HepG2 (cell line): Measurements from ENCODE around the gene ZCCHC3. TPM values are rescaled to one million over a fixed set of nuclear protein-coding genes. Genes with fewer than 3 reads are reported as not detected.

Experiments used
- AHDC1 ChIP-seq: sonication (generic); formaldehyde crosslinking; IDR thresholded peaks from 2 replicates; pipeline ENCODE4 v1.5.1; 2020; ENCODE audit warnings: mild to moderate bottlenecking, missing genetic modification reagents, borderline replicate concordance
- GLI4 ChIP-seq: sonication (generic); formaldehyde crosslinking; IDR thresholded peaks from 2 replicates; pipeline ENCODE4 v1.5.1; 2020; ENCODE audit warnings: missing genetic modification reagents, mild to moderate bottlenecking, moderate library complexity, borderline replicate concordance
- GPN1 ChIP-seq: sonication (generic); formaldehyde crosslinking; IDR thresholded peaks from 2 replicates; pipeline ENCODE4 v1.5.1; 2020; ENCODE audit warnings: missing genetic modification reagents, borderline replicate concordance
- HNF1A ChIP-seq, 2 experiments: sonication (generic) in 1 of 2; formaldehyde crosslinking in 1 of 2; IDR thresholded peaks; 2 replicates each; pipeline versions ENCODE4 v1.4.0 to v1.6.1; 2016 to 2020; ENCODE audit warnings: borderline replicate concordance in 1 of 2, low read depth in 1 of 2, mild to moderate bottlenecking in 1 of 2, missing genetic modification reagents in 1 of 2
- NRL ChIP-seq: sonication (generic); formaldehyde crosslinking; IDR thresholded peaks from 2 replicates; pipeline ENCODE4 v1.5.0; 2020; ENCODE audit warnings: missing genetic modification reagents, mild to moderate bottlenecking, moderate library complexity, borderline replicate concordance
- PAF1 ChIP-seq: IDR thresholded peaks from 2 replicates; pipeline ENCODE4 v1.6.1; 2016; ENCODE audit warnings: missing genetic modification reagents, missing compliant biosample characterization
- SRSF4 ChIP-seq: fragments of 200-400 bp; formaldehyde crosslinking; IDR thresholded peaks from one replicate; pipeline ENCODE4 v1.6.1; 2018; ENCODE audit warnings: mild to moderate bottlenecking, low read depth, low read length, moderate library complexity; ENCODE audit not compliant: poor library complexity, severe bottlenecking
- SYNCRIP ChIP-seq: fragments of 200-400 bp; formaldehyde crosslinking; IDR thresholded peaks from 2 replicates; pipeline ENCODE4 v1.6.1; 2018; ENCODE audit warnings: mild to moderate bottlenecking, low read depth, low read length; ENCODE audit not compliant: insufficient read depth
- TFDP1 ChIP-seq: IDR thresholded peaks from 2 replicates; pipeline ENCODE4 v1.6.1; 2016; ENCODE audit warnings: missing compliant biosample characterization, missing genetic modification reagents, borderline replicate concordance
- ZBTB1 ChIP-seq: sonication (generic); formaldehyde crosslinking; IDR thresholded peaks from 2 replicates; pipeline ENCODE4 v1.4.0; 2020; ENCODE audit warnings: missing genetic modification reagents, borderline replicate concordance
- ZKSCAN1 ChIP-seq: fragments of 150-350 bp; IDR thresholded peaks from 2 replicates; pipeline ENCODE4 v1.6.1; 2014; ENCODE audit warnings: low read length
- ZNF121 ChIP-seq: sonication (generic); formaldehyde crosslinking; IDR thresholded peaks from 2 replicates; pipeline ENCODE4 v1.5.0; 2020; ENCODE audit warnings: mild to moderate bottlenecking, missing genetic modification reagents
- ZNF317 ChIP-seq: sonication (generic); formaldehyde crosslinking; IDR thresholded peaks from 2 replicates; pipeline ENCODE4 v1.5.0; 2020; ENCODE audit warnings: mild to moderate bottlenecking, missing genetic modification reagents
- ZNF619 ChIP-seq: sonication (generic); formaldehyde crosslinking; IDR thresholded peaks from 2 replicates; pipeline ENCODE4 v1.4.0; 2020; ENCODE audit warnings: mild to moderate bottlenecking, missing genetic modification reagents
- ZNF790 ChIP-seq: sonication (generic); formaldehyde crosslinking; IDR thresholded peaks from 2 replicates; pipeline ENCODE4 v1.8.0; 2022; ENCODE audit warnings: missing genetic modification reagents, mild to moderate bottlenecking, borderline replicate concordance
- ZSCAN31 ChIP-seq: sonication (generic); formaldehyde crosslinking; IDR thresholded peaks from 2 replicates; pipeline ENCODE4 v1.5.0; 2020; ENCODE audit warnings: low read depth, mild to moderate bottlenecking, missing genetic modification reagents
- polyA plus RNA-seq, 8 experiments: library from polyadenylated mRNA; depleted of rRNA in 3 of 8; stranded (reverse) in 7 of 8; unstranded in 1 of 8; fragments of >200 nt; fragmentation: Illumina TruSeq in 4 of 8; extraction: Trizol in 4 of 8; gene quantifications; 2 replicates each; pipeline versions ENCODE4 v1.2.1 to v1.2.3, GENCODE V29; 2011 to 2016; ENCODE audit warnings: low read depth in 4 of 8, missing spikeins in 1 of 8, mixed read lengths in 1 of 8; ENCODE audit not compliant: insufficient read depth in 1 of 8
- total RNA-seq, 5 experiments: library from RNA; depleted of rRNA; stranded (reverse); fragments of >200 nt; fragmentation: Illumina TruSeq; extraction: Trizol; gene quantifications; 2 replicates each; pipeline ENCODE4 v1.2.3, GENCODE V29; 2016; ENCODE audit warnings: low read depth in 1 of 5

ZCCHC3 gene
- total and polyA plus RNA-seq, 2 of the 13 experiments (the other 11 are each of a cell fraction or from before 2014, with no cell fraction given), result 46.6 to 63.0 TPM

GRCh38 chr20:346640-347316, 49.4 kb downstream of the ZCCHC3 start, which contains the start of gene NRSN2 (continued):
- TF ChIP-seq ZBTB1 (CRISPR knock-in tag) (0 out of 2 replicates have a peak, but pooled peaks have one; percentile 36), AHDC1 (CRISPR knock-in tag) (no peak), GLI4 (CRISPR knock-in tag) (no peak), GPN1 (CRISPR knock-in tag) (no peak), NRL (CRISPR knock-in tag) (no peak; the same call in 1 of the 2 replicates), SRSF4 (no peak), HNF1A (IDR thresholded peaks at IDR 0.05; ENCODE audit: low read depth) (0 out of 2 replicates have a peak, but pooled peaks have one; percentile 24), HNF1A (CRISPR knock-in tag; IDR thresholded peaks at IDR 0.05; ENCODE audit: borderline replicate concordance) (peak; percentile 48; the same call in 1 of the 2 replicates), SYNCRIP (no peak), ZNF317 (CRISPR knock-in tag) (no peak; the same call in 1 of the 2 replicates), ZNF121 (no peak), ZKSCAN1 (no peak), ZNF619 (no peak), PAF1 (CRISPR knock-in tag) (no peak), ZSCAN31 (CRISPR knock-in tag) (no peak), ZNF790 (CRISPR knock-in tag) (peak; percentile 70; the same call in 1 of the 2 replicates), TFDP1 (peak; percentile 64; the same call in 1 of the 2 replicates)
